ENCODE measurements around the gene SNHG17. TPM values are rescaled to one million over a fixed set of nuclear protein-coding genes. Genes with fewer than 3 reads are reported as not detected.

Gene SNHG17
- total RNA-seq, 1 donor from 2014 or later, result 8.0 TPM

DNA sequence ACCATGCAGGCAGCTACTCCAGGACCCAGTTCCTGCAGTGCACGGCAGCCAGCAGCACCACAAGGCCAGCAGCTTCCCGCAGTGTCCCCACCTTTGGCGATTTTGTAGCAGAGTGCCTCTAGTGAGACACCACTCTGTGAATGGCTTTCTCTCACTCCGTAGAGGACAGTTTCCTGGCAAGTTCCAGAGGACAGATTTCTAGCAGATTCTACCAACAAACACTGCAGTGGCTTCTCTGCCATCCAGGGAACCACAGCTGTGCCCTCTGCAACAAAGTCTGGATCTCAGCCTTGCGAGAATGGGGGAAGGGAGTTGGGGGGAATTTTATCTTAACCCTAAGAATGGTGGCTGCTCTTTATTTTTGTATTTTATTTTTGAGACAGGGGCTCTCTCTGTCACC is 28.7 kb downstream of the SNHG17 start:
- no peaks in the 10 kb centered on the region for H3K27me3 Mint-ChIP-seq (ENCODE audit: insufficient read depth, low read depth)
- DNase-seq (ENCODE audit: low spot score), result no peak
- Histone ChIP-seq H3K79me2 (ENCODE audit: low read depth) (no peaks in the 10 kb centered on the region), H3K4me2 (no peak overlapping the region), H2AFZ (replicated peaks) (no peak overlapping the region), H4K20me1 (ENCODE audit: low read depth) (no peaks in the 10 kb centered on the region), H3K9ac (no peak overlapping the region), H3K36me3 (no peaks in the 10 kb centered on the region), H3K27ac (no peak overlapping the region), H3K27me3 (no peaks in the 10 kb centered on the region), H3K9me3 (ENCODE audit: low read depth) (no peaks in the 10 kb centered on the region), H3K4me3 (no peak overlapping the region), H3K4me1 (no peaks in the 10 kb centered on the region), H3F3A (ENCODE audit: low read depth) (peaks cover 4% of the 10 kb centered on the region)
- TF ChIP-seq CTCF (IDR thresholded peaks at IDR 0.05), result no peak
- TF ChIP-seq EZH2 (IDR thresholded peaks at IDR 0.05), result no peak
- TF ChIP-seq EZH2phosphoT487 (IDR thresholded peaks at IDR 0.05), result no peak
- no peak overlapping the region for H3K27ac Mint-ChIP-seq
- H3K9me3 Mint-ChIP-seq, result peaks cover 16% of the 10 kb centered on the region
- H3K36me3 Mint-ChIP-seq, result peaks cover 13% of the 10 kb centered on the region
- no peak overlapping the region for H3K4me3 Mint-ChIP-seq
- H3K4me1 Mint-ChIP-seq, result peaks cover 7% of the 10 kb centered on the region

DNA sequence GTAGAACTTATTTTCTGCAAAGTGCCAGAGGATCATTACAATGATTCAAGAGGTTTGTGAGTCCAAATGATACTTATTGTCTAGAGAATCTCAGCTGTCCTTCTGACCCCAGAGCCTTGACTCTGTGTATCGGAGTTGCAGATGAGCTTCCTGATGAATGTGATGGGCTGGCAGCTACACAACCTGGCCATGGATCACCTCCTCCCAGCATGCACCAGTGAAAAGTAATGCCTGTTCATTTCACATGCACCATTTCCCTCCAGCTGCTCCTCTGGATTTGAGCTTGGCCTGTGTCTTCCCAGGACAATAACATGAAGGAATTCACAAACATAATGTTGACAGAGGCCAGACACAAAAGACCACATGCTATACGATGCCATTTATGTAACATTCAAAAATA is 30.0 kb downstream of the SNHG17 start:
- H3K9me3 ChIP-seq (ENCODE audit: low read depth), result no peaks in the 10 kb centered on the region
- peaks cover 4% of the 10 kb centered on the region for H3F3A ChIP-seq (ENCODE audit: low read depth)
- H3K9ac ChIP-seq, result no peak overlapping the region
- Mint-ChIP-seq H3K4me1 (peaks cover 7% of the 10 kb centered on the region), H3K9me3 (peaks cover 16% of the 10 kb centered on the region), H3K36me3 (peaks cover 13% of the 10 kb centered on the region), H3K27ac (no peak overlapping the region), H3K27me3 (ENCODE audit: insufficient read depth, low read depth) (no peaks in the 10 kb centered on the region), H3K4me3 (no peak overlapping the region)
- no peak overlapping the region for H3K4me3 ChIP-seq
- no peak overlapping the region for H3K4me2 ChIP-seq
- TF ChIP-seq EZH2phosphoT487 (IDR thresholded peaks at IDR 0.05), result no peak
- H3K36me3 ChIP-seq, result no peaks in the 10 kb centered on the region
- H3K27ac ChIP-seq, result no peak overlapping the region
- no peak overlapping the region for H2AFZ ChIP-seq (replicated peaks)
- no peaks in the 10 kb centered on the region for H4K20me1 ChIP-seq (ENCODE audit: low read depth)
- H3K4me1 ChIP-seq, result no peaks in the 10 kb centered on the region
- no peaks in the 10 kb centered on the region for H3K27me3 ChIP-seq
- DNase-seq (ENCODE audit: low spot score), result no peak
- H3K79me2 ChIP-seq (ENCODE audit: low read depth), result no peaks in the 10 kb centered on the region

DNA sequence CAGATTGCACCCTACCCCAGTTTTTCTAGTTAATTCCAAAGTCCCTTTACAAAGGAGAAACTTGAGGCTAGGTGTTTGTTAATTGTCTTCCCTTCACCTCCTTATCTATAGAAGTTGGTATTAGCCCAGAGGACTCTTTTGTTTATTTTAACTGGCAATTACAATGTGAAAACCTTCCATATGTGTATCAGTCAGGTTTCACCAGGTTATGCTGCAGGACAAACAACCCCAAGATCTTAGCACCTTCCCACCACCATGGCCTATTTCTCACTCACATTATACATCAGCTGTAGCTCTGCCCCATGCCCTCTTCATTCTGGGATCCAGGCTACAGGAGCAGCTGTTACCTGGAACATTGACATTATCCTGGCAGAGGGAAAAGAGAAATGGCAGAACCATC is 31.1 kb downstream of the SNHG17 start:
- no peak overlapping the region for H3K27ac ChIP-seq
- no peak overlapping the region for H3K9ac ChIP-seq
- H2AFZ ChIP-seq (replicated peaks), result no peak overlapping the region
- H3K27me3 ChIP-seq, result no peaks in the 10 kb centered on the region
- TF ChIP-seq CTCF (IDR thresholded peaks at IDR 0.05), result no peak
- TF ChIP-seq EZH2phosphoT487 (IDR thresholded peaks at IDR 0.05), result no peak
- TF ChIP-seq EZH2 (IDR thresholded peaks at IDR 0.05), result no peak
- Mint-ChIP-seq H3K4me1 (peaks cover 7% of the 10 kb centered on the region), H3K9me3 (peaks cover 16% of the 10 kb centered on the region), H3K4me3 (no peak overlapping the region), H3K36me3 (peaks cover 13% of the 10 kb centered on the region), H3K27me3 (ENCODE audit: insufficient read depth, low read depth) (no peaks in the 10 kb centered on the region), H3K27ac (no peak overlapping the region)
- no peaks in the 10 kb centered on the region for H3K4me1 ChIP-seq
- no peaks in the 10 kb centered on the region for H3F3A ChIP-seq (ENCODE audit: low read depth)
- H3K9me3 ChIP-seq (ENCODE audit: low read depth), result no peaks in the 10 kb centered on the region
- DNase-seq (ENCODE audit: low spot score), result no peak
- H4K20me1 ChIP-seq (ENCODE audit: low read depth), result no peaks in the 10 kb centered on the region
- H3K4me3 ChIP-seq, result no peak overlapping the region
- H3K36me3 ChIP-seq, result no peaks in the 10 kb centered on the region
- H3K4me2 ChIP-seq, result no peak overlapping the region
- no peaks in the 10 kb centered on the region for H3K79me2 ChIP-seq (ENCODE audit: low read depth)

- Histone ChIP-seq H3K36me3 (no peaks in the 10 kb centered on the region), H3K4me2 (no peak overlapping the region), H2AFZ (replicated peaks) (no peak overlapping the region), H3K9ac (no peak overlapping the region), H3K9me3 (ENCODE audit: low read depth) (no peaks in the 10 kb centered on the region), H3K4me3 (no peak overlapping the region), H4K20me1 (ENCODE audit: low read depth) (no peaks in the 10 kb centered on the region), H3K27me3 (no peaks in the 10 kb centered on the region), H3K4me1 (no peaks in the 10 kb centered on the region), H3K79me2 (ENCODE audit: low read depth) (no peaks in the 10 kb centered on the region), H3F3A (ENCODE audit: low read depth) (no peaks in the 10 kb centered on the region), H3K27ac (no peak overlapping the region)
- DNase-seq (ENCODE audit: low spot score), result no peak
- no peaks in the 10 kb centered on the region for H3K27me3 Mint-ChIP-seq (ENCODE audit: insufficient read depth, low read depth)
- H3K36me3 Mint-ChIP-seq, result peaks cover 8% of the 10 kb centered on the region
- TF ChIP-seq EZH2phosphoT487 (IDR thresholded peaks at IDR 0.05) (no peak), EZH2 (IDR thresholded peaks at IDR 0.05) (no peak), CTCF (IDR thresholded peaks at IDR 0.05) (no peak)
- H3K9me3 Mint-ChIP-seq, result peaks cover 13% of the 10 kb centered on the region
- peaks cover 7% of the 10 kb centered on the region for H3K4me1 Mint-ChIP-seq
- H3K4me3 Mint-ChIP-seq, result no peak overlapping the region
- no peak overlapping the region for H3K27ac Mint-ChIP-seq
Observed at GRCh38 chr20:38402816-38403215, 32.3 kb downstream of the SNHG17 start.

Measured in neural progenitor cell (in vitro differentiated cells).